ENCODE measurements around the gene EHMT1.
"Not testable (repeated sequence)": the region's sequence is repeated elsewhere in the genome, so short reads cannot be mapped to it uniquely, and the experiment has no call there.

Gene EHMT1

GRCh38 chr9:137720571-137721110 lies 101.8 kb downstream of the EHMT1 start:
- no peak for DNase-seq (ENCODE audit: low read depth)

DNA sequence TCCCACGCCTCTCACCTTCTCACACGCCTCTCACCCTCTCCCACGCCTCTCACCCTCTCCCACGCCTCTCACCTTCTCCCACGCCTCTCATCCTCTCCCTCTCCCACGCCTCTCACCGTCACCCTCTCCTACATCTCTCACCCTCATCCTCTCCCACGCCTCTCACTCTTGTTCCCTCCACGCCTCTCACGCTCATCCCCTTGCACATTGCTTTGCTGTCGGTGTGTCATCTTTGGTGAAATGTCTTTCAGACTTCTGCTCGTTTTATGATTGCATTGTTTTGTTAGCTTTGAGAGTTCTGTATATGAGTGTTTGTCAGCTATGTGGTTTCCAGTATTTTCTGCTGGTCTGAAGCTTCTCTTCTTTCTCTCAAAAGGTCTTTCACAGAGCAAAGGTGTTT lies 102.7 kb downstream of the EHMT1 start:
- DNase-seq (ENCODE audit: low read depth): no peak

DNA sequence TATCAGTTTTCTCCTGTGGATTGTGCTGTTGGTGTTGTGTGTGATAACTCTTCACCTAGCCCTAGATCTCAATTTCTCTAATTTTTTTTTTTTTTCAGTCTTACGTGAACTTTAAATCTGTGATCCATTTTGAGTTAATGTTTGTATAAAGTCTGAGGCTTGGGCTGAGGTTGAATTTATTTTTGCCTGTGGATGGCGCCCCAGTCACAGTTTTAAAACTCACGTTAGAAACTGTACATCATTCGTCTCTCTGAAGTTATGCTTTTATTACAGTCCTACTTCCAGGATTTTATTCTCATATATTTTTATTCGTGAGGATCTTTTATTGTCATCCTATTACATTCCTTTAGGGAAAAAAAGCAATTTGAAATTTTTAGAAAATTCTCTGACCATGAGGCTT lies 103.1 kb downstream of the EHMT1 start:
- no peak for DNase-seq (ENCODE audit: low read depth)

GRCh38 chr9:137722481-137722880 lies 103.7 kb downstream of the EHMT1 start:
- DNase-seq (ENCODE audit: low read depth): no peak

DNA sequence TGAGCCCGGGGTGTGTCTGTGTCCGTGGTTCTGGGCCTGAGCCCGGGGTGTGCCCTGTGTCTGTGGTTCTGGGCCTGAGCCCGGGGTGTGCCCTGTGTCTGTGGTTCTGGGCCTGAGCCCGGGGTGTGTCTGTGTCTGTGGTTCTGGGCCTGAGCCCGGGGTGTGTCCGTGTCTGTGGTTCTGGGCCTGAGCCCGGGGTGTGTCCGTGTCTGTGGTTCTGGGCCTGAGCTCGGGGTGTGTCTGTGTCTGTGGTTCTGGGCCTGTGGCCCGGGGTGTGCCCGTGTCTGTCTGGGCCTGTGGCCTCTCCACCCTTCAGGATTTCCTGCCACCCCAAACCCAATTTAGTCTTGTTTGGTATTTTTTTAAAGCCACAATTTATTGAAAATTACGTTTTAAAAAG lies 104.6 kb downstream of the EHMT1 start:
- DNase-seq (ENCODE audit: low read depth): not testable (repeated sequence)

GRCh38 chr9:137723783-137724445 lies 105.1 kb downstream of the EHMT1 start:
- DNase-seq (ENCODE audit: low read depth): peak; percentile 21

- DNase-seq (ENCODE audit: low read depth): no peak
These were observed 106.0 kb downstream of the EHMT1 start for GRCh38 chr9:137724818-137725240.

DNA sequence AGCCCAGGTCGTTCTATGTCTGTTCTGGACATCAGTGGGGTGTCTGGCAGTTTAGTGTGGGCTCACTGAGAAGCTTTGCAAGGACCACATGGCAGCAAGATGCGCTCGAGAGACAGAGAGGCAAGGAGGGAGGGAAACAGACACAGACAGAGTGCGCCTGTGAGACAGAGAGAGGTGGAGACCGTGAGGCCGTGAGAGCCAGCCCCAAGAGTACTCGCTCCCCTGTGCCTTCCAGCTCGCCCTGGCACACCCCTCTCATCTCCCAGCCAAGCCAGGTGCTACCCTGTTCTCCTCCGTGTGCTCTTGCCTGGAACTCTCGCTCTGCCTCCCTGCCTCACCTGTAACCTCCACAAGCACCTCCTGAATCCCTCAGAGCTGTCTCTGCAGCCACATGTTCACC lies 106.8 kb downstream of the EHMT1 start:
- no peak for DNase-seq (ENCODE audit: low read depth)

GRCh38 chr9:137726336-137726735 lies 107.5 kb downstream of the EHMT1 start:
- DNase-seq (ENCODE audit: low read depth): not testable (repeated sequence)

GRCh38 chr9:137726764-137727163 lies 108.0 kb downstream of the EHMT1 start:
- DNase-seq (ENCODE audit: low read depth): no peak

DNA sequence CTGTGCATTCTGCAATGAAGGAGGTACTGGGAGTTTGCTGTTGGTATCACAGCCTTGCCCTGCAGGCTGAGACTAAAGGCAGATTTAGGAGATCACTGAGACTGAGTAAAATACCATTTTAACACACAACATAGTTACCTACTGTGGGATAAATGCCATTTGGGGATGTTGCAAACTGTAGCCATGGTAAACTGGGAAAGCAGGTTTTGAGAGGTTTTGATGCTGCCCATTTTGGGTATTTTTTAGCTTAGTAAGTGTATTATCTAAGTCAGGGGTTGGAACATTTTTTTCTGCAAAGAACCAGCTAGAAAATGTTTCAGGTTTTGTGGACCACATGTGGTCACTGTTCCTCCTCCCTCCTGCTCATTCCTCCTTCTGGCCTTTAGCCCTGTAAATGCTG lies 108.9 kb downstream of the EHMT1 start:
- DNase-seq (ENCODE audit: low read depth): no peak

GRCh38 chr9:137728444-137729311 lies 109.9 kb downstream of the EHMT1 start:
- DNase-seq (ENCODE audit: low read depth): no peak

GRCh38 chr9:137731216-137731946 lies 112.6 kb downstream of the EHMT1 start:
- DNase-seq (ENCODE audit: low read depth): no peak

DNA sequence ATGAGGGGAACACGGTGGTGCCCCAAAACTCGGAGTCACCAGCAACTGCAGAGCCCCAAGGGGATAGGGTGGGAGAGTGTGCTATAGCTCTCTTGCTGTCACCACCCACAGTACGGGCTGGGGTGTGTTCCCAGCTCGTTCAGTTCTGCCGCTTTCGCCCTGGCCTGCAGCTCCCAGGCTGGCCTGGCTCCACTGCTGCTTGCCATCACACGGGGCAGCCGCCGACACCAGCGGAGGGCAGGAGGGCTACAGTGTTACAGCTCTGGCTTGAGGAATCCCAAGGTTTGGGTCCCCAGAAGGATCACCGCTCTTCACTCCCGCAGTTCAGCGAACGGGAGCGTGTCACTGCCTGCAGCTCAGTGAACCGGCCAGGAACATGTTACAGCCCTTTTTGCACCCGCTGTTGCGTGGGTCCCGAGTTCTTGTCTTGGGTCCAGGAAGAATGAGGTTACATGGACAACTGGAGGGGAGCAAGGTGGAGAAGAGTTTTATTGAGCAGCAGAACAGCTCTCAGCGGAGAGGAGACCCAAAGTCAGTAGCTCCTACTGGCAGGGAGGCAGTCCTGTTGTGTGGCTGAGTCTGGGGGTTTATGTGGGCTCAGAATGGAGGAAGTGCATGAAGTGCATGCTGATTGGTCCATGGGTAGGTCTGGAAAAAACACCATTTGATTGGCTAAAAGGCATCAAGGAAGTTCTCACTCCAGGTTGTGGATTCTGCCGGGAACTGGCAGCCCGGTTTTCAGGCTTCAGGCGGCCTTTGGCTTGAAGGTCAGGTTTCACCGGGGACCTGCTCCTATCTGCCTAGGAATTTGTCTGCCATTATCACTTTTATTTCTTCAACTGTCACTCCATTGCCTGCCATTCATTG lies 113.4 kb downstream of the EHMT1 start:
- DNase-seq (ENCODE audit: low read depth): no peak

GRCh38 chr9:137733429-137733828 lies 114.6 kb downstream of the EHMT1 start:
- DNase-seq (ENCODE audit: low read depth): no peak

DNA sequence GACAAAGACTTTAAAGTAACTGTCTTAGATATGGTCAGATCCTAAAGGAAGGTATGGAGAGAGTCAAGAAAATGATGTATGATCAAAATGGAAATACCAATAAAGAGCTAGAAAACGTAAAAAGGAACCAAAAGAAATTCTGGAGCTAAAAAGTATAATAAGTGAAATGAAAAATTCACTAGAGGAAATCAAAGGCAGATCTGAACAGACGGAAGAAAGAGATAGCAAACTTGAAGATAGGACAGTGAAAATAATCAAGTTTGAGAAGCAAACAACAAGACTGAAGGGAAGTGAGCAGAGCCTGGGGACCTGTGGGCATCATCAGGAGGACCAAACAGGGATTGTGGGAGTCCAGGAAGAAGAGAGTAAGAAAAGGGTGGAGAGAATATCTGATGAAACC lies 115.4 kb downstream of the EHMT1 start:
- DNase-seq (ENCODE audit: low read depth): no peak

- DNase-seq (ENCODE audit: low read depth): not testable (repeated sequence)
These were observed 119.4 kb downstream of the EHMT1 start for GRCh38 chr9:137738182-137738696.

DNA sequence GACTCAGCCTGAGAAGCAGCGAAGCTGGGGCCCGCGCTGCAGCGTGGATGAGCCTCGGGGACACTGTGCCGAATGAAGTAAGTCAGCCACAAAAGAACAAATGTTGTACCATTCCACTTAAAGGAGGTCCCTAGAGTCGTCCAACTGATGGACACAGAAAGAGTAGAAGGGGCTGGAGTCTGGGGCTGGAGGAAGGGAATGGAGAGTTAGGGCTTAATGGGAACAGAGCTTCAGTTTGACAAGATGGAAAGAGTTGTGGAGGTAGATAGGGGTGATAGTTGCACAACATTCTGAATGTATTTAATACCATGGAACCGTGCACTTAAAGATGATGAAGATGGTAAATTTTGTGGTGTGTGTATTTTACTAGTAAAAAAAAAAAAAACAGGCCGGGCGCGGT lies 119.9 kb downstream of the EHMT1 start:
- no peak for DNase-seq (ENCODE audit: low read depth)

- DNase-seq (ENCODE audit: low read depth): no peak
These were observed 120.8 kb downstream of the EHMT1 start for GRCh38 chr9:137739371-137740309.

GRCh38 chr9:137740312-137740711 lies 121.5 kb downstream of the EHMT1 start:
- DNase-seq (ENCODE audit: low read depth): peak; percentile 27
